PC-3 (cell line): ENCODE data around the gene GPR68.

ENCODE experiments used
- CTCF ChIP-seq: fragments of 300-600 bp; sonication (generic); conservative IDR thresholded peaks from 2 replicates; pipeline ENCODE4 v1.5.1; 2017; ENCODE audit warnings: antibody characterized with exemption, low read depth, mild to moderate bottlenecking, low read length
- EZH2 ChIP-seq: fragments of 300-600 bp; sonication (generic); IDR thresholded peaks from one replicate; pipeline ENCODE4 v1.6.1; 2017; ENCODE audit warnings: antibody characterized with exemption, mild to moderate bottlenecking, low read length; ENCODE audit not compliant: unreplicated experiment
- EZH2phosphoT487 ChIP-seq: fragments of 300-600 bp; sonication (generic); IDR thresholded peaks from 2 replicates; pipeline ENCODE4 v1.6.1; 2018; ENCODE audit warnings: mild to moderate bottlenecking, antibody characterized with exemption, low read length, borderline replicate concordance

GRCh38 chr14:91225025-91225424 is 19.5 kb downstream of the GPR68 start:
- TF ChIP-seq CTCF = no peak
- no peak for TF ChIP-seq EZH2
- no peak for TF ChIP-seq EZH2phosphoT487
